H1 (cell line): ENCODE data around the gene GNG14. TPM values are rescaled to one million over a fixed set of nuclear protein-coding genes. Genes with fewer than 3 reads are reported as not detected.
A peak's percentile ranks its signal among the peaks of the same experiment; 100 is the strongest.

Experiments used
- ASH2L ChIP-seq: fragments of 200-600, 300-600 bp; sonication (generic); IDR thresholded peaks from one replicate; pipeline ENCODE4 v1.7.1; 2017; ENCODE audit warnings: low read length
- CHD7 ChIP-seq: fragments of 300-600 bp; sonication (generic); IDR thresholded peaks from 2 replicates; pipeline ENCODE4 v1.7.1; 2012; ENCODE audit warnings: low read length, moderate library complexity, mild to moderate bottlenecking, inconsistent platforms; ENCODE audit not compliant: insufficient replicate concordance
- HDAC2 ChIP-seq, 2 experiments: fragments of 300-600 bp in 1 of 2; sonication (generic) in 1 of 2; IDR thresholded peaks; 2 replicates each; pipeline ENCODE4 v1.6.1; 2011 to 2012; ENCODE audit warnings: low read depth in 2 of 2, low read length in 2 of 2, mild to moderate bottlenecking in 2 of 2, moderate library complexity in 2 of 2, borderline replicate concordance in 1 of 2, inconsistent platforms in 1 of 2
- HDAC6 ChIP-seq: IDR thresholded peaks from one replicate; pipeline ENCODE4 v1.7.1; 2012; ENCODE audit warnings: low read depth, mild to moderate bottlenecking, inconsistent platforms, low read length, moderate library complexity
- MAFK ChIP-seq: IDR thresholded peaks from 2 replicates; pipeline ENCODE4 v1.6.1; 2012; ENCODE audit warnings: low read depth, mild to moderate bottlenecking, improper control_type of control experiment, low read length
- PHF8 ChIP-seq: fragments of 200-600 bp; sonication (generic); conservative IDR thresholded peaks from 2 replicates; pipeline ENCODE4 v1.7.1; 2012; ENCODE audit warnings: low read depth, mild to moderate bottlenecking, inconsistent platforms, low read length, moderate library complexity
- SP4 ChIP-seq: IDR thresholded peaks from 2 replicates; pipeline ENCODE4 v1.6.1; 2012; ENCODE audit warnings: low read length, inconsistent platforms
- TBP ChIP-seq: IDR thresholded peaks from 2 replicates; pipeline ENCODE4 v1.6.1; 2011; ENCODE audit warnings: low read depth, low read length, improper control_type of control experiment
- ZNF274 ChIP-seq: IDR thresholded peaks from 2 replicates; pipeline ENCODE4 v1.7.0; 2012; ENCODE audit warnings: low read length, borderline replicate concordance; ENCODE audit errors: extremely low read depth
- polyA plus RNA-seq, 7 experiments: library from polyadenylated mRNA; depleted of rRNA in 3 of 7; stranded (reverse) in 5 of 7; unstranded in 2 of 7; fragments of >200 nt in 5 of 7; fragments of 200-250 nt in 2 of 7; gene quantifications; 1 replicate in 5 of 7; 2 replicates in 1 of 7; 4 replicates in 1 of 7; pipeline versions ENCODE4 v1.2.1 to v1.2.3, GENCODE V29; 2011 to 2013; ENCODE audit warnings: missing spikeins in 2 of 7, mixed read lengths in 2 of 7
- total RNA-seq: library from RNA; stranded (reverse); fragmentation: NEBNext Ultra II Directional; extraction: Animal tissue kit (Norgen Biotek cat#: 25700); gene quantifications from 2 replicates; pipeline ENCODE4 v1.2.1, GENCODE V29; 2021
- TF ChIP-seq, protein P1 (sequence below): IDR thresholded peaks from 2 replicates; pipeline ENCODE4 v1.6.1; 2012; ENCODE audit warnings: low read length, inconsistent platforms

GNG14 gene
- total and polyA plus RNA-seq, 2 of the 8 experiments (the other 6 are each of a cell fraction or from before 2014, with no cell fraction given): not detected

- no peak for TF ChIP-seq CHD7
- no peak for TF ChIP-seq ZNF274
- no peak for TF ChIP-seq MAFK
- no peak for TF ChIP-seq PHF8
- no peak for TF ChIP-seq ASH2L
- no peak for TF ChIP-seq HDAC6
- TF ChIP-seq TBP: peak; percentile 75; the same call in 1 of the 2 replicates
- peak; percentile 74 for TF ChIP-seq SP4
- TF ChIP-seq, protein P1, sequence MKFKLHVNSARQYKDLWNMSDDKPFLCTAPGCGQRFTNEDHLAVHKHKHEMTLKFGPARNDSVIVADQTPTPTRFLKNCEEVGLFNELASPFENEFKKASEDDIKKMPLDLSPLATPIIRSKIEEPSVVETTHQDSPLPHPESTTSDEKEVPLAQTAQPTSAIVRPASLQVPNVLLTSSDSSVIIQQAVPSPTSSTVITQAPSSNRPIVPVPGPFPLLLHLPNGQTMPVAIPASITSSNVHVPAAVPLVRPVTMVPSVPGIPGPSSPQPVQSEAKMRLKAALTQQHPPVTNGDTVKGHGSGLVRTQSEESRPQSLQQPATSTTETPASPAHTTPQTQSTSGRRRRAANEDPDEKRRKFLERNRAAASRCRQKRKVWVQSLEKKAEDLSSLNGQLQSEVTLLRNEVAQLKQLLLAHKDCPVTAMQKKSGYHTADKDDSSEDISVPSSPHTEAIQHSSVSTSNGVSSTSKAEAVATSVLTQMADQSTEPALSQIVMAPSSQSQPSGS: no peak
- no peak for TF ChIP-seq HDAC2 (IDR thresholded peaks at IDR 0.05; ENCODE audit: borderline replicate concordance in 1 of 2, low read depth in 2 of 2, low read length in 2 of 2)
Measured at GRCh38 chr19:12703046-12703445, 15.2 kb downstream of the GNG14 start (continued).
